Endothelial cell of umbilical vein (primary cell): ENCODE data around the gene ALK. TPM values are rescaled to one million over a fixed set of nuclear protein-coding genes. Genes with fewer than 3 reads are reported as not detected.

Experiments
- BruUV-seq: library from RNA; stranded (reverse); fragments of 400-500 nt; replicated peaks from 2 replicates; lab custom pipeline; 2021; lab: Mats Ljungman, UMichigan
- CTCF ChIA-PET: fragments of 300-600, 350-600 bp; sonication (Branson Sonifier 250); formaldehyde crosslinking; loops from one replicate; lab custom pipeline; 2021; ENCODE audit warnings: antibody characterized with exemption, inconsistent platforms; lab: Charles Lee
- POLR2A ChIA-PET: fragments of 300-600, 350-600 bp; sonication (Branson Sonifier 250); formaldehyde crosslinking; loops from one replicate; lab custom pipeline; 2021; ENCODE audit warnings: antibody characterized with exemption, inconsistent platforms; lab: Charles Lee
- DNase-seq: peaks from one replicate; pipeline ENCODE4 v3.0.0-alpha.2; 2011; ENCODE audit warnings: low read depth, low spot score
- FAIRE-seq: peaks from 2 replicates; lab custom pipeline; 2011; peaks lifted over from hg19 to GRCh38; lab: Jason Lieb, UNC
- H2AFZ ChIP-seq: 2 replicates; pipeline ENCODE4 v1.6.0; 2012; ENCODE audit warnings: low read depth, low read length, control low read depth, inconsistent platforms
- H3K27ac ChIP-seq: 2 replicates; pipeline ENCODE4 v1.5.1; 2011; ENCODE audit warnings: low read depth, mild to moderate bottlenecking, control low read depth, low read length, moderate library complexity; ENCODE audit not compliant: insufficient read depth
- H3K27me3 ChIP-seq, 2 experiments: 2 replicates each; pipeline versions ENCODE4 v1.6.0 to v1.6.1; 2011; ENCODE audit warnings: low read length in 2 of 2, mixed read lengths in 1 of 2; ENCODE audit not compliant: control insufficient read depth in 2 of 2, insufficient read depth in 2 of 2
- H3K36me3 ChIP-seq, 2 experiments: 2 replicates in 1 of 2; 3 replicates in 1 of 2; pipeline ENCODE4 v1.5.1; 2011; ENCODE audit warnings: low read length in 2 of 2, mild to moderate bottlenecking in 1 of 2, moderate library complexity in 1 of 2; ENCODE audit not compliant: control insufficient read depth in 2 of 2, insufficient read depth in 2 of 2; ENCODE audit errors: extremely low read depth in 1 of 2
- H3K4me1 ChIP-seq: 3 replicates; pipeline ENCODE4 v1.5.1; 2011; ENCODE audit warnings: mild to moderate bottlenecking, low read length; ENCODE audit not compliant: control insufficient read depth, insufficient read depth; ENCODE audit errors: extremely low read depth
- H3K4me2 ChIP-seq: 2 replicates; pipeline ENCODE4 v1.6.1; 2011; ENCODE audit warnings: low read length, control low read depth, mixed read lengths; ENCODE audit not compliant: insufficient read depth
- H3K4me3 ChIP-seq, 3 experiments: fragments of 200-600 bp in 1 of 3; sonication (generic), shearing (Covaris generic) in 1 of 3; replicated peaks in 1 of 3; 2 replicates each; pipeline ENCODE4 v1.5.1; 2011 to 2016; ENCODE audit warnings: control low read depth in 3 of 3, low read length in 3 of 3, mild to moderate bottlenecking in 2 of 3, inconsistent platforms in 1 of 3, low read depth in 1 of 3, moderate library complexity in 1 of 3; ENCODE audit not compliant: insufficient read depth in 1 of 3
- H3K79me2 ChIP-seq: 2 replicates; pipeline ENCODE4 v1.6.0; 2012; ENCODE audit warnings: low read length, inconsistent platforms; ENCODE audit not compliant: control insufficient read depth, insufficient read depth
- H3K9ac ChIP-seq: replicated peaks from 2 replicates; pipeline ENCODE3; 2011; ENCODE audit warnings: low read length, control low read depth; ENCODE audit not compliant: insufficient read depth; ENCODE audit errors: extremely low read depth
- H3K9me1 ChIP-seq: replicated peaks from 3 replicates; pipeline ENCODE4 v1.6.0; 2011; ENCODE audit warnings: mild to moderate bottlenecking, low read length; ENCODE audit not compliant: control insufficient read depth, insufficient read depth; ENCODE audit errors: extremely low read depth
- H3K9me3 ChIP-seq: replicated peaks from 2 replicates; pipeline ENCODE4 v1.5.1; 2012; ENCODE audit warnings: low read length, inconsistent platforms; ENCODE audit not compliant: control insufficient read depth, insufficient read depth
- H4K20me1 ChIP-seq: replicated peaks from 2 replicates; pipeline ENCODE3; 2011; ENCODE audit warnings: mild to moderate bottlenecking, low read length; ENCODE audit not compliant: control insufficient read depth, insufficient read depth; ENCODE audit errors: extremely low read depth
- CTCF ChIP-seq, 2 donors: IDR thresholded peaks; 1 replicate in 1 of 2; 2 replicates in 1 of 2; pipeline ENCODE4 v1.5.1; 2011; ENCODE audit warnings: low read length in 2 of 2, mild to moderate bottlenecking in 2 of 2, moderate library complexity in 2 of 2, control low read depth in 1 of 2, inconsistent platforms in 1 of 2, low read depth in 1 of 2; ENCODE audit not compliant: insufficient read depth in 1 of 2; ENCODE audit errors: extremely low read depth in 1 of 2
- FOS ChIP-seq: IDR thresholded peaks from 2 replicates; pipeline ENCODE4 v1.6.1; 2011; ENCODE audit warnings: mild to moderate bottlenecking, low read length, moderate library complexity, borderline replicate concordance; ENCODE audit not compliant: insufficient read depth
- MAX ChIP-seq: IDR thresholded peaks from 2 replicates; pipeline ENCODE4 v1.6.1; 2011; ENCODE audit not compliant: insufficient read depth, insufficient read length
- MYC ChIP-seq: IDR thresholded peaks from one replicate; pipeline ENCODE4 v1.6.1; 2011; ENCODE audit warnings: mild to moderate bottlenecking, low read depth, low read length
- POLR2A ChIP-seq: IDR thresholded peaks from 2 replicates; pipeline ENCODE4 v1.6.1; 2012; ENCODE audit warnings: low read depth, mild to moderate bottlenecking, control low read depth, low read length
- POLR2AphosphoS5 ChIP-seq: IDR thresholded peaks from 2 replicates; pipeline ENCODE4 v1.6.1; 2012; ENCODE audit warnings: low read depth, mild to moderate bottlenecking, control low read depth, low read length, moderate library complexity; ENCODE audit not compliant: insufficient read depth
- dilution Hi-C: fragments of 300-500 bp; cut with MboI; formaldehyde crosslinking; loops from one replicate; pipeline ENCODE4 v1.15.0; 2019; ENCODE audit warnings: low sequenced_read_pairs; ENCODE audit not compliant: extremely low pct_ligation_motif_present
- intact Hi-C: fragments of 100-400 bp; cut with micrococcal nuclease; formaldehyde crosslinking; loops from one replicate; pipeline ENCODE4 v1.10.0; 2022
- polyA plus RNA-seq, 4 experiments: library from polyadenylated mRNA; depleted of rRNA in 3 of 4; stranded (reverse) in 3 of 4; unstranded in 1 of 4; fragments of >200 nt; gene quantifications; 2 replicates each; pipeline versions ENCODE4 v1.2.1 to v1.2.3, GENCODE V29; 2011 to 2012; ENCODE audit warnings: missing spikeins in 1 of 4
- total RNA-seq: library from RNA; stranded (reverse); gene quantifications from 2 replicates; pipeline ENCODE4 v1.2.3, GENCODE V29; 2021

Gene ALK
- total and polyA plus RNA-seq, 2 donors (not counting 3 experiments of a cell fraction or from before 2014, with no cell fraction given), result not detected

DNA sequence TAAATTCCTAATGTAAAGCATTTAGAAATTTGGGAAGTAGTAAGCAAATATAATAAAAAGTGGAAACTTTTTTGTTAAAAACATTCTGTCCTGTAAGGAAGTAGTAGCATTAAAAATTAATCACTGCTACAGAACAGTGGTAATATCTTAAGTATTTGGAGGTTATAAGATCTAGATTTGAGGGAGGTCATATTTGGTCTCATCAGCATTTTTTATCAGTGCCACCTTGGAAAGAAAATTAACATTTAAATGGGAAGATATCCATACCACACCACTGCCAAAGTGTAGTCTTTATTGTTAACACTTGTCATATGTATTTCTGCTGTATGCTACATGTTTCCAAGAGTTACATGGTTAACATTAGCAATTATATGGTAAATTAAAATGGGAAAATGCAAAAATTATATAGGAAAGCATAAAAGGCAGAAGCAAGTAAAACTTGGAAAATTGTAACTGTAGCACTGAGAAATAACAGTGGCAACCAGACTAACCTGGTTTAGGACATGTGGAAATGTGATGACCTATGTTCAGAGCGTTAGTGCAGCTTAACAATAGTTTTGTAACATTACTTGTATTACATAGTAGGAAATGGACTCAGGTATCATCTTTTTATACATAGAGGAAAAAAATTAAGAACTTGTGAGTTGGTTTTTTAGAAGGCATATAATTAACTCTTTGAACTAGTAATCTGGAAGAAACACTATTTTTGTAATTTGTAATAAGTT lies 759.0 kb downstream of the ALK start:
- Histone ChIP-seq H2AFZ (no peak overlapping the region), H3K27ac (no peak overlapping the region), H3K4me1 (no peaks in the 10 kb centered on the region), H3K4me2 (no peak overlapping the region), H3K9me3 (no peaks in the 10 kb centered on the region), H3K79me2 (no peaks in the 10 kb centered on the region), H3K9me1 (no peaks in the 10 kb centered on the region), H3K27me3 (no peaks in the 10 kb centered on the region), H3K4me3 (no peak overlapping the region), H3K36me3 (peaks cover 0 to 4% of the 10 kb centered on the region in 2 experiments), H3K9ac (no peak overlapping the region), H4K20me1 (no peaks in the 10 kb centered on the region)
- ChIA-PET CTCF (no interaction called here), POLR2A (no interaction called here)
- TF ChIP-seq CTCF (IDR thresholded peaks at IDR 0.05; ENCODE audit: extremely low read depth in 1 of 2, insufficient read depth in 1 of 2, low read depth in 1 of 2, low read length in 2 of 2), result no peak
- no peak for TF ChIP-seq POLR2A
- no peak for TF ChIP-seq MAX
- TF ChIP-seq POLR2AphosphoS5, result no peak
- TF ChIP-seq MYC, result no peak
- TF ChIP-seq FOS, result no peak
- DNase-seq (no peak), FAIRE-seq (no peak)
- BruUV-seq, result no TSS peak
- dilution Hi-C loops, result no loop called here
- intact Hi-C loops, result no loop called here
